Heart left ventricle (tissue), 13 donors: ENCODE results near the gene OBSL1.

Experiments
- POLR2A ChIP-seq, 2 donors: fragments of 450-650 bp; IDR thresholded peaks; one replicate each; pipeline ENCODE4 v1.6.1; 2017; ENCODE audit warnings: antibody characterized with exemption in 2 of 2, mild to moderate bottlenecking in 2 of 2, moderate library complexity in 2 of 2
- TF ChIP-seq, protein P1 (sequence below), 12 donors: fragments of 200-600 bp; sonication (generic) in 4 of 12; IDR thresholded peaks; one replicate each; pipeline versions ENCODE4 v1.5.0 to v1.8.0; 2018 to 2022; ENCODE audit warnings: antibody characterized with exemption in 12 of 12, mild to moderate bottlenecking in 5 of 12
- donor health status: ischemic (EF 13 %, LVEDD 7.1; RV severe dilation, severe dysfunction).
- donor health status: DM: no; HTN: yes; CAD: no.
- donor health status: DM: no; HTN: no; CAD: no.
- donor health status: ischemic (EF 25% LVEDD 6.9; RV normal size, moderate dysfunction).
- donor health status: ischemic (EF 25% LVEDD 5.7; RV mildly dilated, moderate dysfunction).
- donor health status: ischemic (EF 35%, LVEDD 5.7; RV mildly dilated, moderate dysfunction).
- donor health status: nonischemic (EF 11% LVEDD 7.7; RV severe dilation, severe dysfunction).
- donor health status: DM: yes; HTN: yes; CAD: no.
- donor health status: PGD.
- donor health status: ischemic (EF 29% LVEDD 5.4; RV normal size, mild dysfunction).
- donor health status: nonischemic (EF 23%, LVEDD 6.1; RV moderate dilation, normal function).

DNA sequence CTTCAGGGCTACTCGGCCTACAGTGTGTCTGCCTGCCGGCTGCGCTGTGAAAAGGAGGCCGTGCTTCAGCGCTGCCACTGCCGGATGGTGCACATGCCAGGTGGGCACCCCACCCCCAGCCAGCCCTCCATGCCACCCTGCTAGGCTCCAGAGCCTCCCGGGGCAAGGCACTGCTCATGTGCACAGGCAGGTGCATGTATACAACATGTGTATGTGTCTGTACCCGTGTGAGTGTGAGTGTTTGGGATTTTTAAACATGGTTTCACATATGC is 39.0 kb downstream of the OBSL1 start:
- TF ChIP-seq, protein P1, sequence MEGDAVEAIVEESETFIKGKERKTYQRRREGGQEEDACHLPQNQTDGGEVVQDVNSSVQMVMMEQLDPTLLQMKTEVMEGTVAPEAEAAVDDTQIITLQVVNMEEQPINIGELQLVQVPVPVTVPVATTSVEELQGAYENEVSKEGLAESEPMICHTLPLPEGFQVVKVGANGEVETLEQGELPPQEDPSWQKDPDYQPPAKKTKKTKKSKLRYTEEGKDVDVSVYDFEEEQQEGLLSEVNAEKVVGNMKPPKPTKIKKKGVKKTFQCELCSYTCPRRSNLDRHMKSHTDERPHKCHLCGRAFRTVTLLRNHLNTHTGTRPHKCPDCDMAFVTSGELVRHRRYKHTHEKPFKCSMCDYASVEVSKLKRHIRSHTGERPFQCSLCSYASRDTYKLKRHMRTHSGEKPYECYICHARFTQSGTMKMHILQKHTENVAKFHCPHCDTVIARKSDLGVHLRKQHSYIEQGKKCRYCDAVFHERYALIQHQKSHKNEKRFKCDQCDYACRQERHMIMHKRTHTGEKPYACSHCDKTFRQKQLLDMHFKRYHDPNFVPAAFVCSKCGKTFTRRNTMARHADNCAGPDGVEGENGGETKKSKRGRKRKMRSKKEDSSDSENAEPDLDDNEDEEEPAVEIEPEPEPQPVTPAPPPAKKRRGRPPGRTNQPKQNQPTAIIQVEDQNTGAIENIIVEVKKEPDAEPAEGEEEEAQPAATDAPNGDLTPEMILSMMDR (IDR thresholded peaks at IDR 0.05) = no peak
- no peak for TF ChIP-seq POLR2A (IDR thresholded peaks at IDR 0.05)
